Breast epithelium (tissue), 4 donors: Measurements from ENCODE around the gene DTNB. TPM values are rescaled to one million over a fixed set of nuclear protein-coding genes. Genes with fewer than 3 reads are reported as not detected.
A peak's percentile ranks its signal among the peaks of the same experiment; 100 is the strongest.

Experiments used
- DNase-seq, 2 donors: peaks; one replicate each; pipeline ENCODE4 v3.0.0-alpha.2; 2019; ENCODE audit warnings: low spot score in 2 of 2
- H3K27ac ChIP-seq, 2 donors: fragments of 200-600 bp; sonication (generic) in 1 of 2; one replicate each; pipeline ENCODE4 v1.5.1; 2016 to 2019; ENCODE audit warnings: mild to moderate bottlenecking in 1 of 2
- H3K27me3 ChIP-seq, 2 donors: fragments of 200-600 bp; sonication (generic) in 1 of 2; one replicate each; pipeline versions ENCODE4 v1.5.1 to v1.6.0; 2017 to 2019; ENCODE audit warnings: control low read depth in 1 of 2, mild to moderate bottlenecking in 1 of 2
- H3K36me3 ChIP-seq: fragments of 200-600 bp; one replicate; pipeline ENCODE4 v1.5.1; 2019
- H3K4me1 ChIP-seq, 2 donors: fragments of 200-600 bp; sonication (generic); one replicate each; pipeline ENCODE4 v1.5.1; 2016 to 2019; ENCODE audit warnings: control low read depth in 1 of 2
- H3K4me3 ChIP-seq, 3 donors: fragments of 200-600 bp; sonication (generic); 1 replicate in 2 of 3; 2 replicates in 1 of 3; pipeline ENCODE4 v1.5.1; 2016 to 2019; ENCODE audit warnings: mild to moderate bottlenecking in 3 of 3, moderate library complexity in 2 of 3
- H3K9me3 ChIP-seq, 2 donors: fragments of 200-600 bp; sonication (generic) in 1 of 2; one replicate each; pipeline ENCODE4 v1.5.1; 2016 to 2019; ENCODE audit warnings: control low read depth in 1 of 2
- POLR2A ChIP-seq: fragments of 450-650 bp; IDR thresholded peaks from one replicate; pipeline ENCODE4 v1.6.1; 2016; ENCODE audit warnings: antibody characterized with exemption, mild to moderate bottlenecking, moderate library complexity
- POLR2AphosphoS5 ChIP-seq, 3 donors: sonication (generic); formaldehyde crosslinking; IDR thresholded peaks; one replicate each; pipeline ENCODE4 v1.6.1; 2017; ENCODE audit warnings: antibody characterized with exemption in 3 of 3
- intact Hi-C: fragments of 100-400 bp; cut with DNase I; formaldehyde crosslinking; loops from one replicate; pipeline ENCODE4 v1.15.1; 2023; ENCODE audit warnings: low total_unique reads
- total RNA-seq, 3 donors: library from RNA; depleted of rRNA; stranded (reverse); fragments of >200 nt; gene quantifications; one replicate each; pipeline ENCODE4 v1.1.0, GENCODE V29; 2016
- TF ChIP-seq, protein P1 (sequence below), 3 donors: fragments of 450-650 bp; IDR thresholded peaks; one replicate each; pipeline ENCODE4 v1.5.1; 2016 to 2017; ENCODE audit warnings: antibody characterized with exemption in 3 of 3, mild to moderate bottlenecking in 3 of 3, moderate library complexity in 3 of 3

DTNB gene
- total RNA-seq, 3 donors from 2014 or later, result 7.8 to 63.4 (median 44.9) TPM

DNA sequence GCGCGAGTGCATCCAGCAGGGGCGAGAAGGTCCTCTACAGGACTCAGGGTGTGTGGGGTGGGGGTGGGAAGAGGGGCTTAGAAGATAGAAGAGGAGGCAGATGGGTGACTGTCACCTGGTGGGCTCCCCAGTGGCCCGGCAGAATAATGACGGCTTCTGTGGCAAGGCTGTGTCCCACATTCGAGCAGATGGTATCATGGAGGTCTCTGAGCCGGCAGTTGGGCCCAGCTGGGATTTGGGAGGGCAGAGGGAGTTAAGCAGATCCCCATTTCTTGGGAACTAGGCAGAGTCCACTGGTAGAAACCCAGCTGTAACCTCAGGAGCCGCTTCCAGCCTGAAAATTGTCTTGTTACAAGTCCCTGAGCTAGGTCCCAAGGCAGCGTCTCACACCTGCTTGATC lies 28.4 kb upstream of the DTNB start:
- intact Hi-C loops, result no loop called here
- Histone ChIP-seq H3K9me3 (no peaks in the 10 kb centered on the region), H3K27me3 (no peaks in the 10 kb centered on the region), H3K4me3 (no peak overlapping the region), H3K27ac (no peak overlapping the region), H3K36me3 (no peaks in the 10 kb centered on the region), H3K4me1 (no peaks in the 10 kb centered on the region)
- DNase-seq, result no peak
- TF ChIP-seq, protein P1, sequence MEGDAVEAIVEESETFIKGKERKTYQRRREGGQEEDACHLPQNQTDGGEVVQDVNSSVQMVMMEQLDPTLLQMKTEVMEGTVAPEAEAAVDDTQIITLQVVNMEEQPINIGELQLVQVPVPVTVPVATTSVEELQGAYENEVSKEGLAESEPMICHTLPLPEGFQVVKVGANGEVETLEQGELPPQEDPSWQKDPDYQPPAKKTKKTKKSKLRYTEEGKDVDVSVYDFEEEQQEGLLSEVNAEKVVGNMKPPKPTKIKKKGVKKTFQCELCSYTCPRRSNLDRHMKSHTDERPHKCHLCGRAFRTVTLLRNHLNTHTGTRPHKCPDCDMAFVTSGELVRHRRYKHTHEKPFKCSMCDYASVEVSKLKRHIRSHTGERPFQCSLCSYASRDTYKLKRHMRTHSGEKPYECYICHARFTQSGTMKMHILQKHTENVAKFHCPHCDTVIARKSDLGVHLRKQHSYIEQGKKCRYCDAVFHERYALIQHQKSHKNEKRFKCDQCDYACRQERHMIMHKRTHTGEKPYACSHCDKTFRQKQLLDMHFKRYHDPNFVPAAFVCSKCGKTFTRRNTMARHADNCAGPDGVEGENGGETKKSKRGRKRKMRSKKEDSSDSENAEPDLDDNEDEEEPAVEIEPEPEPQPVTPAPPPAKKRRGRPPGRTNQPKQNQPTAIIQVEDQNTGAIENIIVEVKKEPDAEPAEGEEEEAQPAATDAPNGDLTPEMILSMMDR (IDR thresholded peaks at IDR 0.05), result no peak
- TF ChIP-seq POLR2A (no peak), POLR2AphosphoS5 (IDR thresholded peaks at IDR 0.05) (no peak)

DNA sequence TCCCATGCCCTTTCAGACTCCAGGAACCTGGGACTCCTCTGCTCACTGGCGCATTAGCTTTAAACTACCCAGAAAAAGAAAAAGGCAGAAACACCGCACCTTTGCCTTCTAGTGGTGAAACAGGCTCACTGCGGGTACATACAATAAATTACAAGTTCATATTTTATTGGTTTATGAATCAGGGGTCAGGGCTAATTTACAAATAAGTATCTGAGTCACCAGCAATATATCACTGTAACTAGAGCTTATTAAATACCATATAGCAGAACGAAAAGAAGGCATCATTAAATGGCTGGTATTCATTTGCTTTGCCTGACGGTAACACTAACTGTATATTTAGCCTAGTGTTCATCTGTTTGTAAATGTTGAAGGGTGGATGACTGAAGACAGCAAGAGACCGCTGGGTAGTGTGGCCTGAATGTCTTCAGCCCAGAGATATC lies 26.9 kb upstream of the DTNB start:
- no peak for TF ChIP-seq POLR2A
- TF ChIP-seq POLR2AphosphoS5 (IDR thresholded peaks at IDR 0.05), result no peak
- TF ChIP-seq, protein P1 (IDR thresholded peaks at IDR 0.05), result peak; percentile 63 to 87 (median 67)
- no peak for DNase-seq
- no peaks in the 10 kb centered on the region for H3K4me1 ChIP-seq
- intact Hi-C loops, result no loop called here
- no peaks in the 10 kb centered on the region for H3K9me3 ChIP-seq
- no peak overlapping the region for H3K4me3 ChIP-seq
- H3K27ac ChIP-seq, result no peak overlapping the region
- H3K27me3 ChIP-seq, result no peaks in the 10 kb centered on the region
- H3K36me3 ChIP-seq, result no peaks in the 10 kb centered on the region

DNA sequence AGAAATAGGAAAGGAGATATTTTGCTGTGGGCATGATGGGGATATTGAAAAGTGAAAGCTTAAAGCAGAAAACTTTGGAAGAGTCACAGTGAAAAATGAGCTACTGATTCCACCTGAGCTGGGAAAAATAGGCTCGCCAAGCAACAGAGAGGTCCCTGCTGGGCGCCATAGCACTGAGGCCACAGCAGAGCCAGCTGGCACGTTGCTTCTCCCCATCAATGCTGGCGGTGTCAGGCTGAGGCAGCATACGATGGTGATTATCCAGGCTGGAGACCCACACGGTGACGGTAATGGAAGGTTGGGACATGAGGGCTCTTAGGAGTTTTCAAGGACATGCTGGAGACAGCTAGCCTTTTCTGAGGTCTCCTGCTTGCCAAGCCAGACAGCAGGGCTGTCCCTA lies 25.8 kb upstream of the DTNB start:
- DNase-seq, result no peak
- Histone ChIP-seq H3K27ac (no peak overlapping the region), H3K4me3 (no peak overlapping the region), H3K4me1 (no peaks in the 10 kb centered on the region), H3K27me3 (no peaks in the 10 kb centered on the region), H3K36me3 (no peaks in the 10 kb centered on the region), H3K9me3 (no peaks in the 10 kb centered on the region)
- TF ChIP-seq, protein P1 (IDR thresholded peaks at IDR 0.05), result no peak
- TF ChIP-seq POLR2AphosphoS5 (IDR thresholded peaks at IDR 0.05), result no peak
- TF ChIP-seq POLR2A, result no peak
- intact Hi-C loops, result no loop called here

DNA sequence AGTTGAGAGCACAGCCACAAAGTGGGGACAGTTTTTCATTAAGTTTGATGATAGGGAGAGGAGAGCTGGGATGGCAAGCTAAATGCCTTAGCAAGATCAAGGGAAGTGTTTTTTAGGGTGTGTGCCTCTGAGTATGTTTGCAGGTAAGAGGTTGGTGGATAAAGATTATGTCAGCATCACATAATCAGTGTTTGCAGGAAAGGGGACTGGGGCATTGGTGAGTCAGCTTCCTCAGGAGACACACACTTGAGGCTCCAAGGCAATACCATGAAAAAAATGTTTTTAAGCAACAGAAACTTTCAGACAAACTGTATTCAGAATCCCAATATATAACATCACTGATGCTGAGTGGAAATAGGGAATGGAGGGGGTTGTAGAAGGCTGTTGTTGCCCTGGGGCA lies 25.4 kb upstream of the DTNB start:
- no peak overlapping the region for H3K4me3 ChIP-seq
- H3K4me1 ChIP-seq, result no peaks in the 10 kb centered on the region
- no peak overlapping the region for H3K27ac ChIP-seq
- intact Hi-C loops, result no loop called here
- H3K9me3 ChIP-seq, result no peaks in the 10 kb centered on the region
- no peak for DNase-seq
- H3K27me3 ChIP-seq, result no peaks in the 10 kb centered on the region
- TF ChIP-seq POLR2A (no peak), POLR2AphosphoS5 (IDR thresholded peaks at IDR 0.05) (no peak)
- TF ChIP-seq, protein P1 (IDR thresholded peaks at IDR 0.05), result no peak
- no peaks in the 10 kb centered on the region for H3K36me3 ChIP-seq

DNA sequence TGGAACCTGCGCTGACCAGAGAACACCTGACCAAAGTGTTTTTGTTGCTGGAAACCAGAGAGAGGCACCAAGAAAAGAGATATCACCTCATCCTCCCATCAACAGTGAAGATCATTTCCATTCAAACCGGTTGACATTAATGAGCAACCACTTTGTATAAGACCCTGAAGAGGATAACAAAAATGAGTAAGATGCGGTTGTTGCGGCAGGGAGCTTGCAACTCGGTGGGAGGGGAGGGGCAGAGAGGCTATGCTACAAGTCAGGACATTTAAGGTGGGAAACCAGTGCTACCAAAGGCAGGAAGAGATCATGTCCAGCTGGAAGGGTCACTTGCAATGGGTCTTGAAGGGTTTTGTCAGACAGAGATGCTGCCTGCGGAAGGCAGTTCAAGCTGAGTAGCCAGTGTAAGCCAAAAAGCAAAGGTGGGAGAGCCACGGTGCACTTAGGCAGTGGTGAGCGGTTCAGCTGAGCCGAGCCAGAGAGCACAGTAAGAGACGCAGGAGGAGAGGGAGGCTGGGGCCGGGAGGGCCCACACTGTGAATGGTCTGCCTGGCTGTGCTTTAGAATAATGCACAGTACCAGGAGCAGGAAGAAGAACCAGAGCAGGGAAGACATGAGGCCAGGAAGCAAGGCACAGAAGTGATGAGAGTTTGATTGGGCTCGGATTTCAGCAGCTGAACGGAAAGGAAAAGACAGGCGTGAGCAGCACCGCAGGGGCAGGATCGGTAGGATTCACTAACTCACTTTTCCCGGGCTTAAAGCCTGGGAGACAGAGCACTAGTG lies 24.4 kb upstream of the DTNB start:
- no peaks in the 10 kb centered on the region for H3K9me3 ChIP-seq
- H3K36me3 ChIP-seq, result no peaks in the 10 kb centered on the region
- intact Hi-C loops, result no loop called here
- H3K4me1 ChIP-seq, result no peaks in the 10 kb centered on the region
- no peaks in the 10 kb centered on the region for H3K27me3 ChIP-seq
- H3K27ac ChIP-seq, result no peak overlapping the region
- H3K4me3 ChIP-seq, result peak overlapping the region in 1 of 3 donors; percentile 5
- no peak for DNase-seq
- TF ChIP-seq POLR2AphosphoS5 (IDR thresholded peaks at IDR 0.05) (no peak), POLR2A (no peak)
- TF ChIP-seq, protein P1 (IDR thresholded peaks at IDR 0.05), result no peak
